ENCODE data around the gene SPRED1.
A peak's percentile ranks its signal among the peaks of the same experiment; 100 is the strongest.

The SPRED1 gene

DNA sequence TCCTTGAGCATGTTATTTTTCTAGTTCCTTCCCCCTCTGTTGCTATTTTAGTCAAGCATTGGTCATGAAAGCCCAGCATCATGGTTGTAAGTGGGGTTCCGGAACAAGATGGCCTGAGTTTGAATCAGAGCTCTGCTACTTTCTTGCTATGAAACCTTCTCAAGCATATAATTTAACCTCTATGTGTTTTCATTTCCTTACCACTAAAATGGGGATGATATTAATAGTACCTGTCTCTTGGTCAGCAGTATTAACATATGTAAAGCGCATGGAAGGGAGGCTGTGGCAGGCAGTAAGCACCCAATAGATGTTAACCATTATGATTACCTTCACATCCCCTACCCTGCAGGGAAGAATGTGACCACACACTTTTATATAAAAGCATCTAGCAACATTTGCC is 14.3 kb upstream of the SPRED1 start:
- H3K36me3 ChIP-seq, result no peaks in the 10 kb centered on the region
- no peak for DNase-seq
- no peaks in the 10 kb centered on the region for H3K4me1 ChIP-seq
- no peaks in the 10 kb centered on the region for H3K9me3 ChIP-seq
- TF ChIP-seq, protein P1, sequence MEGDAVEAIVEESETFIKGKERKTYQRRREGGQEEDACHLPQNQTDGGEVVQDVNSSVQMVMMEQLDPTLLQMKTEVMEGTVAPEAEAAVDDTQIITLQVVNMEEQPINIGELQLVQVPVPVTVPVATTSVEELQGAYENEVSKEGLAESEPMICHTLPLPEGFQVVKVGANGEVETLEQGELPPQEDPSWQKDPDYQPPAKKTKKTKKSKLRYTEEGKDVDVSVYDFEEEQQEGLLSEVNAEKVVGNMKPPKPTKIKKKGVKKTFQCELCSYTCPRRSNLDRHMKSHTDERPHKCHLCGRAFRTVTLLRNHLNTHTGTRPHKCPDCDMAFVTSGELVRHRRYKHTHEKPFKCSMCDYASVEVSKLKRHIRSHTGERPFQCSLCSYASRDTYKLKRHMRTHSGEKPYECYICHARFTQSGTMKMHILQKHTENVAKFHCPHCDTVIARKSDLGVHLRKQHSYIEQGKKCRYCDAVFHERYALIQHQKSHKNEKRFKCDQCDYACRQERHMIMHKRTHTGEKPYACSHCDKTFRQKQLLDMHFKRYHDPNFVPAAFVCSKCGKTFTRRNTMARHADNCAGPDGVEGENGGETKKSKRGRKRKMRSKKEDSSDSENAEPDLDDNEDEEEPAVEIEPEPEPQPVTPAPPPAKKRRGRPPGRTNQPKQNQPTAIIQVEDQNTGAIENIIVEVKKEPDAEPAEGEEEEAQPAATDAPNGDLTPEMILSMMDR (IDR thresholded peaks at IDR 0.05; ENCODE audit: low read depth, low read length), result no peak
- no peaks in the 10 kb centered on the region for H3K27me3 ChIP-seq
- H3K4me3 ChIP-seq (ENCODE audit: low read depth, low read length), result no peak overlapping the region

DNA sequence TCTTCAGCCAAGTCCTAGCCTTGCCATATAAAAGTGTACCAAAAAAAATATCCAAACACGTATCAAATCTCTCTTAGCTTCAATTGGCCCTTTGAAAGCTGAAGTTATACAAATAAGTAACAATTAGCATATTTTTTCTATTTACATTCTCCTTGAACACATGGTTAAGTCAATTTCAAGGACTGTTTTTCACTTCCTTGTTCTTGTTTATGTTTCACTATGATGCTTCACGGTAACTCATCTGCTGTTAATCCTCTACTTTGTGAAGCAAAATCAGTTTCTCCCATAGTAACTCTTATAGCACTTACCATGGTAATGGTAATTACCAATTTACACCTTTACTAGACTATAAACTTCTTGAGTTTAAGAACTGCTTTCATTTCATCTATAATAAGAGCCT is 10.6 kb upstream of the SPRED1 start:
- Histone ChIP-seq H3K27me3 (no peaks in the 10 kb centered on the region), H3K4me3 (ENCODE audit: low read depth, low read length) (no peak overlapping the region), H3K36me3 (no peaks in the 10 kb centered on the region), H3K4me1 (0 out of 2 replicates have a peak, but pooled peaks cover under 1% of the 10 kb centered on the region), H3K9me3 (no peaks in the 10 kb centered on the region)
- DNase-seq, result no peak
- TF ChIP-seq, protein P1 (IDR thresholded peaks at IDR 0.05; ENCODE audit: low read depth, low read length), result no peak

DNA sequence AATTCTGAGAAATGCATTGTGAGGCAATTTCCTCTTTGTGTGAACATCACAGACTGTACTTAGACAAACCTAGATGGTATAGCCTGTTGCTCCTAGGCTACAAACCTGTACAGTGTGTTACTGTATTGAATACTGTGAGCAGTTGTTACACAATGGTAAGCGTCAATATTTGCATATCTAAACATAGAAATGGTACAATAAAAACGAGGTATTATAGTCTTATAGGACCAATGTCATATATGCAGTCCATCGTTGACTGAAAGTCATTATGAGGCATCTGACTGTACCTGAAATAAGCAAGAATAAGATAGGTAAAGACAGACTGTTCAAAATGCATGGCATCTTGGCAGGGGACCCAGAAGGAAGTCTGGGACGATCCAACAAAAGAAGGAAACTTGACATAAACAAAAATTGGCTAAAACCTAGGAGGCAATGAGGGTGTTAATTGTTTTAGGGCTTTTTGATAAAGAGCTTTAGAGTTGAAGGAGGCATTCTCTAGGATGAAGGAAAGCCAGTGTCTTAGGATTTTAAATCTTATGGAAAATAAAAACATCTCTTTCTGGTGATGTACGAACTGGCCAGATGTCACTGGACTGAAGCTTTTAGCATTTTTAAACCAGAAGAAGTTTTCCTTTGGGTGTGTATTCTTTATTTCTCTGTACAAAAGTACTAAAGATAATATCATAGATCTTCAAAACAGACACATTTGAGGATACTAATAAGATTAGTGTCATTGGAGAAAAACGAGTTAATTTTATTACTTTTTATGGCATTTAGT is 9.2 kb upstream of the SPRED1 start:
- no peaks in the 10 kb centered on the region for H3K27me3 ChIP-seq
- H3K9me3 ChIP-seq, result no peaks in the 10 kb centered on the region
- no peaks in the 10 kb centered on the region for H3K36me3 ChIP-seq
- 0 out of 2 replicates have a peak, but pooled peaks cover 4% of the 10 kb centered on the region for H3K4me1 ChIP-seq
- DNase-seq, result no peak
- TF ChIP-seq, protein P1 (IDR thresholded peaks at IDR 0.05; ENCODE audit: low read depth, low read length), result no peak
- no peak overlapping the region for H3K4me3 ChIP-seq (ENCODE audit: low read depth, low read length)

DNA sequence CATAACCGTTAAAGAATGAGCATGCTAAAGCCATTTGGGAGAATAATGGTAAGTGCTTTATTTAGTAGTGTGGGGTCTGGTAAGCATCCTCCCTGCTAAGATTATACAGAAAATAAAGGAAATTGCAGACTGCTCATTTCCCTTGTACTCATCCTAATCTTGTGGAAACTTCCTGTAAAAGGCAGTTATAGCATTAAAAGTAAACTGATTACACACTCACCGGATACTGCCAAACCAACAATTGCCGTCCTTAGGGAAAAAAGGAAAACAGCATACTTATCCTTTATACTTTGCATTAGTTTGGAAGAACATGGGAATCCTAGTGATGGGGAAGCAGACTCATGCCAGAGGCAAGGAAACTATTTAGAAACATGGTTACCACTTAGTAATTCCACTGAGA is 5.3 kb upstream of the SPRED1 start:
- DNase-seq, result no peak
- Histone ChIP-seq H3K36me3 (no peaks in the 10 kb centered on the region), H3K27me3 (no peaks in the 10 kb centered on the region), H3K9me3 (no peaks in the 10 kb centered on the region), H3K4me3 (ENCODE audit: low read depth, low read length) (no peak overlapping the region), H3K4me1 (peaks cover 8% of the 10 kb centered on the region)
- TF ChIP-seq, protein P1 (IDR thresholded peaks at IDR 0.05; ENCODE audit: low read depth, low read length), result no peak

DNA sequence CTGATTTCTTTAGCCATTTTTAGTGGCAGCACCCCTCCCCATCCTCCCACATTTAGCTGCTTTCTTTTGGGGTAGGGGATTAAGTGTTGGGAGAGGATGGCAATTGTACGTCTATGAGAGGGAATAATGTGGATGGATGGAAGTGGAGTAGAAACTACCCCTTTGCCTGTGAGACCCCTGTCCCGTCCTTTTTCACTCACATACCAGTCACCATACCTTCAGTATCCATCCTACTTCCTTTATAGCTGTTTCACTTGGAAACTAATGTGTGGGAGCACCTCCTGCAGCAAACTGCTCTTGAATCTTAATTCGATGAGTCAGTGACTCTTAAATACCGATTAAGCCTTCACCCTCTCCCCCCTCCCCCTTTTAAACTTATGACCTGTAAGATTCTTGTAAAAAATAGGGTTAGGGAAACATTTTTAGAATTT is 730 bp downstream of the SPRED1 start:
- Histone ChIP-seq H3K4me1 (peaks cover 4% of the 10 kb centered on the region), H3K36me3 (no peaks in the 10 kb centered on the region), H3K27me3 (no peaks in the 10 kb centered on the region), H3K9me3 (no peaks in the 10 kb centered on the region), H3K4me3 (ENCODE audit: low read depth, low read length) (peak overlapping the region; percentile 62)
- TF ChIP-seq, protein P1 (IDR thresholded peaks at IDR 0.05; ENCODE audit: low read depth, low read length), result no peak
- DNase-seq, result peak; percentile 11
